GM18867 (cell line): ENCODE results near the gene IGSF8.
A peak's percentile ranks its signal among the peaks of the same experiment; 100 is the strongest.
"Not testable (repeated sequence)": the region's sequence is repeated elsewhere in the genome, so short reads cannot be mapped to it uniquely, and the experiment has no call there.

Experiments
- ATAC-seq: cut with Tn5 transposase; IDR thresholded peaks from one replicate; pipeline ENCODE4 v1.9.1; 2021; ENCODE audit warnings: mild to moderate bottlenecking, moderate library complexity; ENCODE audit not compliant: unreplicated experiment

Gene IGSF8

DNA sequence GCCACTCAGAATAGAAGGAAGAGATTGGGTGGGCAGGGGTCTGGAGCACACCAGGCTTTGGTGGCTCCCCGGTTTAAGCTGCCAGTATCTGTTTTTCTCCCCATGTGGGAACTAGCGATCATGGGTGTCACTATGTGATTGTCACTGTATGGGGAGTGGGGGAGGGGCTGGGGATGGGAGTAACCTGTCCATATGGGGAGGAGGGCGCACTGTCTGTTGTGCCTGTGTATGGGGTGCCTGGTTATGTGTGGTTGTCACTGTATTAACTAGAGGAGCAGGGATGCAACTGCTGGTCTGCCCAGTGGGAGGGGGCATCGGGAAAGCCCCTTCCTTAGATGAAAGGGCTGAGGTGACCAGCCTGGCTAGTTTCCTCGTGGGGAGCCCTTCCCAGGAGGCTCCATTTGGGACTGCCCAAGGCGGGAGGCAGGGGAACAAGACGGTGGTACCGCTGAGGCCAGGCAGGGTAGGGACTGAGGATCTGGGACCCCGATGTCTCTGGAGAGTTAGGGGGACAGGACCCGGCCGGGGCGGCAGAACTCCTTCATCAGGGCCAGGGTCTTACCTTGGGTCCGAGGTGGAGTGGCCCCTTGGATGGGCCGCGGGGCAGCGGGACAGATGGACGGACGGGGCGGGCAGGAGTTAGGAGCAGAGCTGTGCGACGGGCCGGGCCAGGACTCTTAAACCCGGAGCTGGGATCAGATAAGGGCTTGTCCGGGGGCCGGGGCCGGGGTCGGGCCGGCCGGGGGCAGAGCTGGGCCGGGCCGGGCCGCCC lies 28.8 kb downstream of the IGSF8 start, which contains the start of gene KCNJ10:
Gene KCNJ10, minus strand, starts transcription at position 701 of the 772 bp plus-strand sequence. CDS start 27,628 bp downstream, outside the sequence.
- ATAC-seq = no peak

- no peak for ATAC-seq
Observed at GRCh38 chr1:160068225-160068624, 30.2 kb downstream of the IGSF8 start.

GRCh38 chr1:160066829-160067745 lies 31.3 kb downstream of the IGSF8 start:
- ATAC-seq = no peak

- ATAC-seq = no peak
Observed at GRCh38 chr1:160064746-160065145, 33.7 kb downstream of the IGSF8 start.

DNA sequence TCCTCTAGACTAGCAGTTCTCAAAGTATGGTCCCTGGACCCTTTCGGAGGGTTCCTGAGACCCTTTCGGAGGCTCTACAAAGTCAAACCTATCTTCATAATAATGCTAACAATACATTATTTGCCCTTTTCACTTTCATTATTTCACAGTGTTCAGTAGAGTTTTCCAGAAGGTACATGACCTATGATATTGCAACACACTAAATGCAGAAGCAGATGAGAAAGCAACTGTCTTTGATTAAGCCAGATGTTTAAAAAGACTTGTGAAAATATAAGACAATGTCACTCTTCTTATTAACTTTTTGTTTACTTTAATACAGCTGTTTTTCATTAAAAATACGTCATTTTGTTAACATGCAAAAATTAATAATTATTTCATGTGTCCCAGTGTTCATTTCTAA lies 34.3 kb downstream of the IGSF8 start:
- no peak for ATAC-seq

DNA sequence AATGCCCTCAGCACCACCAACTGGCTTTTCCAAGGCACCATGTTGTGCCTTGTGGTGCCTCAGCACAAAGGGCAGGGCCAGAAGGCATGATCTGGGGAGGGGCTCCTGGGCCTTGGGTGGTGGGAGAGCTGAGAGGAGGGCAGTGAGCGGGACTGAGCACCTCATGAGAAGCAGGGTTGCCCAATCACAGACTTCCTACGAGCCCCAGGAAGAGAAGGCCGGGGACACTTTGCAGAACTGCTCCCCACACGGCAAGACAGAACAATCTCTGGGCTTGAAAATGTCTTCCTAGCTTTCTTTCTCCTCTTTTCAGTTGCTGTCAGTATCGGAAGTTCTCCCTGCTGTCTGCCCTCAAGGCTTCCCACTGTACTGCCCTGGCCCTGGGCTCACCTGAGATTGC lies 35.2 kb downstream of the IGSF8 start:
- ATAC-seq = no peak

- ATAC-seq = no peak
Observed at GRCh38 chr1:160062230-160062532, 36.2 kb downstream of the IGSF8 start.

DNA sequence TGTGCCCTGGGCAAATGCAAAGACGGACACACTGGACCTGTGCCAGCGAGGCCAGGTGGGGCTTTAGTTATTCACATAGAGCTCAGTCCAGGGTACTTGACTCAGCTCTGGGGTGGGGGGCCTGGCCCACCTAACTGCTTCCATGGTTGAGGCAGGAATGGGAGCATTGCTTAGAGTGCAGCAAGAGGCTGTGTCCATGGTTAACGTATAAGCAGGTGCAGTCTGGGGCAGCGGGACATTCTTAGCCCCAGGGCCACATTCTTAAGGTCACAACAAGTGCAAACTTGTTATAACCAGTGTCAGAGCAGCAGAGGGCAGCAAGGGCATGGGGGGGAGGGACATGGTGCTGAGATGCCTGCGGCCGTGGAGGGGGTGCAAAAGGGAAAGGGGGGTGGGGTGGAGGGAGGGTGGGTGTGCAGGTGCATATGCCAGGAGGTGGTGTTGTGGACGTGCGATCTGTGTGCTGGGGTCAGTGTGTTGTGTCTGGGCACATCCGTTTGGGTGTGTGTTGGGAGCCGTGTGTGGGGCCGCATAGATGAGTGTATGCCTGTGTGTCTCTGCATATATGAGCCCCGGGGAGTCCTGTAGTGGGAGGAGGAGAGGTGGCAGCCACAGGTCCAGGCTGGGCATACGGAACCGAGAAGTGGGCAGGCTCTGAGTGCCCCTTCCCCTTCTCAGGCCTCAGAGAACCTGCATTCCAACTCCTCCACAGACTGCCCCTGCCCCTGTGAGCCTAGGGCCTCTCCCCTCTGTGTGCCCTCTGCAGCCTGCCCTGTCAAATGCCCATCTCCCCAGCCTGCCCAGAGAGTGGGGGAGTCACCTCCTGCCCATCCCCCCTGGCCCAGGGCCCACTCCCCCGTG lies 36.8 kb downstream of the IGSF8 start:
- no peak for ATAC-seq

DNA sequence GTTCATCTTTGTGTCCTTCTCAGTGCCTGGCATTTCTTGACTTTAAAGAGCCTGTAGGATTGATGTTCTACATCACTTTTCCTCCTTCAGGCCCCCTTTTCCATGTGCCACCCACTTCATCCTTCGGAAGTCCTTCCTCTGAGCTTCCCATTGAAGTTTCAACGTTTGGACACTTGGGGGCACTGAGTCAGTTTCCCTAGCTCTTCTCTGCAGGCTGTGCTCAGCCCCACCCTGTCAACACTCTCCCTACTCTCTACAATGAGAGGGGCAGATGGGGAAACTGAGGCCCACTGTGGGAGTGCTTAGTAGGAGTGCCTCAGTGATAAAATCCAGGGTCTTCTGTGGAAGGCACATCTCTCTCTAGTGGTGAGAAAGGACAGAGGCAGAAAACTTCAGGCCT lies 40.3 kb downstream of the IGSF8 start:
- no peak for ATAC-seq

GRCh38 chr1:160056648-160057169 lies 41.7 kb downstream of the IGSF8 start:
- no peak for ATAC-seq

DNA sequence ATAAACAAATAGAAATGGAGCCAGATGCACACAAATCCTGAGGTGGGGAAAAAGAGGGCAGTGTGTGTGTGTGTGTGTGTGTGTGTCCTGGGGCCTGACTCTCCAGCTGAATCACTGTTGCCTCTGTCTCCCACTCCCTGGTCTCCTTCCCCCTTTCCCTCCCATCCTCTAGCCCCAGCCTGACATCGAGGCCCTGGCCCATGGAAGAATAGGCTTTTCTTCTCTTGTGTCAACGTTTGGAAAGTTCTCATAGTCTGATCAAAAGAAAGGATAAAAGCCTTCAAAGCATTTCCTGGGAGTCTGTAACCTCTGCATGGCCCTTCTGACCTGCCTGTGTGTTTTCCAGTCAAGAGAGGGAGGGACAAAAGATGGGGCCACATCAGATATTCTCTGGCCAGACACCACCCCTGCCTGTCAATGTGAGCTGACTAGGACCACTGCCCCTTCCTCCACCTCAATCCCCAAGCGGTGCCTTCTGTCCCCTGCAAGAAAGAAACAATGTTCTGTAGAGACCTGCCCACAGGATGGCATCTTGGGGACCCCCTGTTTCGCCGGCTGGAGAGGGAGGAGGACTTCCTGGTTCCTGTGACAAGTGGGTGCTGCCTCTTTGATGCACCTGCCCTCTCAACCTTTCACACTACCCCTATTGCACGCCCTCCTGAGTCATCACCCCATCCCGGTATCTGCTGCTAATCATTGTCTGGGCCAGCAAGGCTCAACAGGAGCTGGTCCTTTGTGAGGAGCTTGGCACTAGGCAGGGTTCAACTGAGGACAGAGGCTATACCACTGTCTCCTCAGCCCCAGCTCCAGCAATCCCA lies 44.7 kb downstream of the IGSF8 start:
- ATAC-seq = no peak

GRCh38 chr1:160052936-160053335 lies 45.5 kb downstream of the IGSF8 start:
- ATAC-seq = no peak

DNA sequence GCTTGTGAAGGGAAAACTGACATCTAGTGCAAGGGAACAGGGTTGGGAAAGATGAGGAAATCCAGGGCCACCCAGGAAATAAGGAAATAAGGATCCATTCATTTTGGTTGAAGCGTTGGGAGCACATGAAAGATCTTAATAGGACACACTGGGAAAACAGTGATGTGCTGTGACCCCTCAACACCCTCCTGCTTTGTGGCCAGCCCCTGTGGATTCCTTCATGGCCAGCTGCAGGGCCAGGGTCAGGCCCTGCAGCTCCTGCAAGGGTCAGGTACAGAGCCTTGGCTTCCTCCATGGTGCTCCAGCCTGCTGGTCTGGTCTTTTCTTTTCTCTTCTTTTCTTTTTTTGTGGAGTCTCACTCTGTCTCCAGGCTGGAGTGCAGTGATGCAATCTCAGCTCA lies 47.8 kb downstream of the IGSF8 start:
- no peak for ATAC-seq

GRCh38 chr1:160050182-160050581 lies 48.2 kb downstream of the IGSF8 start:
- ATAC-seq = not testable (repeated sequence)

DNA sequence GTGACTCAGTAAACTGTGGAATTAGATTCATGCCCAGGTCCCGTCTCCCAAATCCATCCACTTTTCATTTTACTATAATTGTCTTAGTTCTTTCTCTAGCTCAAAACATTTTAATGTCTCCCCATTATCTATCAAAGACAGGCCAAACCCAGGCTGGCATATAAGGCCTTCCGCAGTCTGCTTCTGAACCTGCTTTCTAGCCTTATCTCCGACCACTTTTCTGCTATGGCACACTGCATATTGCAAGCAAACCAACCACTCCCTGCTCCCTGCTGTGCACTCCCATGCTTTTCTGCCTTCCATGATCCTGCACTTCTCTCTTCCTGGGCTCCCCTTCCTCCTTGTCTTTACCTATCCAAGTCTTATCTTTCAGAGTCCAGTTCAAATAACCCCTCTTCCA lies 49.3 kb downstream of the IGSF8 start:
- no peak for ATAC-seq

- no peak for ATAC-seq
Observed at GRCh38 chr1:160048335-160048734, 50.1 kb downstream of the IGSF8 start.

DNA sequence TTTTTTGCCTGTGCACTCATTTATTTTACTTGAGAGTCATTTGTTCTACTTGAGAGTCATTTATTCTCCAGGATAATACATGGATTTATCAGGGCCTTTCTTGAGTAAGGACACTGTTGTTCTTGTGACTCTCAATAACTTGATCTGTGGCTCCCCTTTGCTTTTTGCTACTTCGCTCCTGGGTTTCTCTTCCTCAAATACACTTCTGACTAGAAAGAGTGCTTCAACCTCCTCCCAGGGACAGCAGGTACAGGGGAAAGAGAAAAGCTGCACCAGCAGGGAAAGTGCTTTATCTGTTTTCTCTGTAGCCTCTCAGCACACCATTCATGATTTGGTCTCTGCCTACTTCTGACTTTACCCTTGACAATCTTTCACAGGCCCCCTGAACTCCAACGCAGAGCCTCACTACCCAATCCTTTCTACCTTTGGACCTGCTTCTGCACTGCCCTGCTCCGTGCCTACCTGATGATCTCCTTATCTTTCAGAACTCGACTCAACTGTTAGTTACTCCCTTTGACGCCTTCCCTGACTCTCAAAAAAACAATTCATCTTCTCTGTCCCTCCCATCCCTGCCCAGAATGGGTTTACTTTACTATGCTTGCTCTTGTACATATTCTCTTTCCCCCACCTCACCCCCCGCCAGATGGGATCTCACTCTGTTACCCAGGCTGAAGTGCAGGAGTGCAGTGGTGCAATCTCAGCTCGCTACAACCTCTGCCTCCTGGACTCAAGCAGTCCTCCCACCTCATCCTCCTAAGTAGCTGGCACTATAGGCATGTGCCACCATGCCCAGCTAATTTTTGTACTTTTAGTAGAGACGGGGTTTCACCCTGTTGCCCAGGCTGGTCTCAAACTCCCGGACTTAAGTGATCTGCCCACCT lies 51.1 kb downstream of the IGSF8 start:
- peak; percentile 52 for ATAC-seq

DNA sequence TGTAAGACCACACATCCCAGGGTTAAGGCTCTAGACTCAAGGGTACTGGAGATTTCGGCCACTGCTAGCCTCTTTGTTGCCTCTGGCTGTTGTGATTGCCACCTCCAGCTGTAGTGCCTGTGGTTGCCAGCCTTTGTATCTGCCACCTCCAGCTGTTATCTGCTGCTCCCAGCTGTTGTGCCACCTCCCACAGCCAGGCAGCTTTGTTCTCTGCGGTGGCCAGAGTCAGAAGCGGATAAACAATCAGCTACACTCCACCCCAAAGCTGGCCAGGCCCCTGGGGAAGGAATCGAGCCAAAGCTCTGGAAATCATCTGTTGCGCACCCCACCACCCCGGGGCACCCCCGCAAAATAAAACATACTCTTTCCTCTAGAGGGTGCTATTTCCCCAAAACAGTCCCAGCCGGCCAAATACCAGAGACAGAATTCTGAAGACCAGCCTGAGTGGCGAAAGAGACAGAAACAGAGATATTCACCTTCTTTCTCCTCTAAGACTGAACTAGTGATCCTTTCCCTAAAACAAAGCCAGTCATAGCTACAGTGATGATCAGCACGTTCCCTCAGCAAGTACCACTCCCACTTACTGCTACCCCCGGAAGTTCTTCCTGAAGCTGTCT lies 51.8 kb downstream of the IGSF8 start:
- ATAC-seq = peak; percentile 78

DNA sequence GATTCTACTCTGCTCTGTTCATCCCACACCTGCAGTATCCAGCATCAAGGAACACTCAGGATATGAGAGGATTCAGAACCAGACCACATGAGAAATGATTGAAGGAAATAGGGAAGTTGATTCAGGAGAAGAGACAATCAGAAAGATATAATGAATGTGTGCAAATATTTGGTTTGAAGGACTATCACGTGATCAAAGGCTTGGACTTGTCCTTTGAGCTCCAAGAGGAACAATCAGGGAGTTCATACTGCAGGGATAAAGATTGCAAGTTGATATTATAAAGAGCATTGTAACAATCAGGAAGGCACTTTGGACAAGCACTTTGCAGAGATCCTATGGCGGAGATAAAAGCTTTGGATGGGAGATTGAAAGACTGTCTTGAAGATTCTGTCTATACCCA lies 52.8 kb downstream of the IGSF8 start:
- ATAC-seq = no peak
